A549 (cell line): ENCODE results near the gene ARL15. TPM values are rescaled to one million over a fixed set of nuclear protein-coding genes. Genes with fewer than 3 reads are reported as not detected.

Experiments used
- ATAC-seq, 2 experiments: fragments of 200-7000 bp in 1 of 2; fragments of >200 bp in 1 of 2; cut with Nextera tagmentation in 1 of 2; cut with Tn5 transposase in 1 of 2; 3 replicates each; pipeline versions ENCODE4 v1.8.0 to v1.9.1; 2018 to 2020; ENCODE audit warnings: mild to moderate bottlenecking in 1 of 2, moderate library complexity in 1 of 2
- CTCF ChIA-PET: fragments of 300-600 bp; sonication (Branson Sonifier 250); formaldehyde crosslinking; extraction: SDS; loops from one replicate; lab custom pipeline; 2021; ENCODE audit warnings: antibody characterized with exemption, inconsistent platforms; lab: Yijun Ruan, JAX
- POLR2A ChIA-PET: fragments of 350-600 bp; formaldehyde crosslinking; extraction: SDS; loops from one replicate; lab custom pipeline; 2021; ENCODE audit warnings: antibody characterized with exemption, inconsistent platforms; lab: Yijun Ruan, JAX
- DNase-seq, 2 experiments: peaks; one replicate each; pipeline versions ENCODE4 v3.0.0 to v3.0.0-alpha.2; 2011 to 2016; ENCODE audit warnings: low read depth in 1 of 2, low spot score in 1 of 2
- FAIRE-seq: peaks from 2 replicates; lab custom pipeline; 2011; peaks lifted over from hg19 to GRCh38; lab: Jason Lieb, UNC
- H3K27ac ChIP-seq, 2 experiments: fragments of >200 bp; sonication (Bioruptor Twin); formaldehyde crosslinking; 3 replicates each; pipeline ENCODE4 v1.5.1; 2016 to 2017
- H3K4me1 ChIP-seq: fragments of >200 bp; sonication (Bioruptor Twin); formaldehyde crosslinking; 3 replicates; pipeline ENCODE4 v1.6.1; 2016
- H3K4me2 ChIP-seq: fragments of >200 bp; sonication (Bioruptor Twin); formaldehyde crosslinking; 3 replicates; pipeline ENCODE4 v1.6.1; 2016
- H3K4me3 ChIP-seq: fragments of >200 bp; sonication (Bioruptor Twin); formaldehyde crosslinking; 3 replicates; pipeline ENCODE4 v1.5.1; 2016
- H3K9me3 ChIP-seq: fragments of >200 bp; sonication (Bioruptor Twin); formaldehyde crosslinking; 3 replicates; pipeline ENCODE4 v1.6.1; 2016
- BHLHE40 ChIP-seq: IDR thresholded peaks from 2 replicates; pipeline ENCODE4 v1.6.1; 2012; ENCODE audit warnings: low read depth, low read length, inconsistent platforms
- CHD2 ChIP-seq: fragments of 150-350 bp; IDR thresholded peaks from 2 replicates; pipeline ENCODE4 v1.6.1; 2014; ENCODE audit warnings: low read length; ENCODE audit not compliant: partially characterized antibody
- CHD4 ChIP-seq: fragments of 200-600 bp; sonication (generic); IDR thresholded peaks from 2 replicates; pipeline ENCODE4 v1.6.1; 2016; ENCODE audit warnings: antibody characterized with exemption, mild to moderate bottlenecking, borderline replicate concordance
- FOSB ChIP-seq: fragments of 250-450 bp; sonication (Bioruptor Pico); IDR thresholded peaks from 2 replicates; pipeline ENCODE4 v1.5.0; 2020; ENCODE audit warnings: mild to moderate bottlenecking, moderate library complexity
- FOSL2 ChIP-seq, 2 experiments: fragments of 450-650 bp in 1 of 2; fragments of >200 bp in 1 of 2; sonication (Bioruptor Twin) in 1 of 2; formaldehyde crosslinking; IDR thresholded peaks; 2 replicates each; pipeline versions ENCODE4 v1.5.0 to v1.6.1; 2016 to 2020; ENCODE audit warnings: mild to moderate bottlenecking in 1 of 2, moderate library complexity in 1 of 2
- HOXB5 ChIP-seq: fragments of 250-450 bp; sonication (Bioruptor Pico); IDR thresholded peaks from 2 replicates; pipeline ENCODE4 v1.5.0; 2020; ENCODE audit warnings: mild to moderate bottlenecking, moderate library complexity
- JUN ChIP-seq, 2 experiments: fragments of >200 bp; sonication (Bioruptor Twin); formaldehyde crosslinking; IDR thresholded peaks; 2 replicates in 1 of 2; 3 replicates in 1 of 2; pipeline ENCODE4 v1.6.1; 2016 to 2017
- KDM1A ChIP-seq: fragments of 200-600 bp; sonication (generic); IDR thresholded peaks from 2 replicates; pipeline ENCODE4 v1.6.1; 2016; ENCODE audit warnings: low read depth, mild to moderate bottlenecking
- MAFK ChIP-seq: fragments of 450-650 bp; IDR thresholded peaks from 2 replicates; pipeline ENCODE4 v1.6.1; 2014; ENCODE audit not compliant: partially characterized antibody
- MYC ChIP-seq: IDR thresholded peaks from 2 replicates; pipeline ENCODE4 v1.6.1; 2012; ENCODE audit warnings: mild to moderate bottlenecking, inconsistent platforms, low read length, improper control_type of control experiment, borderline replicate concordance
- NFE2L2 ChIP-seq: fragments of 150-350 bp; conservative IDR thresholded peaks from 2 replicates; pipeline ENCODE4 v1.6.1; 2014; ENCODE audit warnings: low read length
- NPAS2 ChIP-seq: fragments of 250-450 bp; sonication (Bioruptor Pico); IDR thresholded peaks from 2 replicates; pipeline ENCODE4 v1.8.0; 2022; ENCODE audit warnings: mild to moderate bottlenecking, moderate library complexity, borderline replicate concordance
- NR3C1 ChIP-seq: fragments of >200 bp; sonication (Bioruptor Twin); formaldehyde crosslinking; IDR thresholded peaks from 3 replicates; pipeline ENCODE4 v1.6.1; 2017
- PHF8 ChIP-seq: fragments of 200-600 bp; sonication (generic); IDR thresholded peaks from 2 replicates; pipeline ENCODE4 v1.6.1; 2016; ENCODE audit warnings: low read depth, mild to moderate bottlenecking, antibody characterized with exemption, moderate library complexity, borderline replicate concordance
- POLR2A ChIP-seq: IDR thresholded peaks from 2 replicates; pipeline ENCODE4 v1.6.1; 2012; ENCODE audit warnings: mild to moderate bottlenecking, low read length
- RAD21 ChIP-seq, 2 experiments: fragments of >200 bp in 1 of 2; sonication (Bioruptor Twin) in 1 of 2; formaldehyde crosslinking in 1 of 2; IDR thresholded peaks in 1 of 2; conservative IDR thresholded peaks in 1 of 2; 2 replicates in 1 of 2; 3 replicates in 1 of 2; pipeline ENCODE4 v1.6.1; 2012 to 2018; ENCODE audit warnings: inconsistent platforms in 1 of 2
- RCOR1 ChIP-seq: fragments of 150-350 bp; IDR thresholded peaks from 2 replicates; pipeline ENCODE4 v1.6.1; 2014; ENCODE audit warnings: antibody characterized with exemption, low read length, low read depth
- RNF2 ChIP-seq: fragments of 200-600 bp; sonication (generic); IDR thresholded peaks from 2 replicates; pipeline ENCODE4 v1.6.1; 2016; ENCODE audit warnings: low read depth, mild to moderate bottlenecking, antibody characterized with exemption, moderate library complexity, borderline replicate concordance
- SMC3 ChIP-seq: fragments of >200 bp; sonication (Bioruptor Twin); formaldehyde crosslinking; IDR thresholded peaks from 3 replicates; pipeline ENCODE4 v1.6.1; 2018; ENCODE audit warnings: inconsistent platforms
- SREBF2 ChIP-seq: fragments of 450-650 bp; IDR thresholded peaks from 2 replicates; pipeline ENCODE4 v1.6.1; 2014; ENCODE audit warnings: mild to moderate bottlenecking, moderate library complexity
- TFCP2L1 ChIP-seq: fragments of 250-450 bp; sonication (Bioruptor Pico); IDR thresholded peaks from 2 replicates; pipeline ENCODE4 v1.5.0; 2021; ENCODE audit warnings: mild to moderate bottlenecking
- TP53 ChIP-seq: fragments of 250-450 bp; sonication (Bioruptor Pico); IDR thresholded peaks from 2 replicates; pipeline ENCODE4 v1.5.0; 2021; ENCODE audit warnings: mild to moderate bottlenecking, moderate library complexity
- ZC3H11A ChIP-seq: fragments of 450-650 bp; IDR thresholded peaks from 2 replicates; pipeline ENCODE4 v1.6.1; 2014; ENCODE audit warnings: antibody characterized with exemption, mild to moderate bottlenecking
- ZFP36 ChIP-seq: fragments of 450-650 bp; IDR thresholded peaks from 2 replicates; pipeline ENCODE4 v1.6.1; 2014; ENCODE audit warnings: borderline replicate concordance; ENCODE audit not compliant: partially characterized antibody
- ZNF302 ChIP-seq: fragments of 250-450 bp; sonication (Bioruptor Pico); IDR thresholded peaks from 2 replicates; pipeline ENCODE4 v1.9.0; 2021; ENCODE audit warnings: inconsistent platforms, mild to moderate bottlenecking, moderate library complexity
- WGBS: methylation state at CpG from one replicate; pipeline ENCODE4 v1.1.6; 2017; ENCODE audit errors: missing lambda C conversion rate; 5-methylcytosine and 5-hydroxymethylcytosine counted together
- polyA plus RNA-seq, 4 experiments: library from polyadenylated mRNA; depleted of rRNA in 3 of 4; stranded (reverse); fragments of >200 nt; fragmentation: RNase III in 1 of 4; extraction: RNeasy Plus Mini Kit Qiagen cat#74134 plus additional on column Dnase treatment in 1 of 4; gene quantifications; 2 replicates in 3 of 4; 3 replicates in 1 of 4; pipeline ENCODE4 v1.2.3, GENCODE V29; 2011 to 2017
- TF ChIP-seq, protein P1 (sequence below): IDR thresholded peaks from 2 replicates; pipeline ENCODE4 v1.6.1; 2012
- TF ChIP-seq, protein P2 (sequence below): fragments of >200 bp; sonication (Bioruptor Twin); formaldehyde crosslinking; IDR thresholded peaks from 3 replicates; pipeline ENCODE4 v1.5.1; 2016
- TF ChIP-seq, protein P3 (sequence below): fragments of 250-450 bp; sonication (Bioruptor Pico); IDR thresholded peaks from 2 replicates; pipeline ENCODE4 v1.5.0; 2020; ENCODE audit warnings: low read depth, mild to moderate bottlenecking, moderate library complexity
- TF ChIP-seq, protein P4 (sequence below): fragments of 450-650 bp; IDR thresholded peaks from 2 replicates; pipeline ENCODE4 v1.6.1; 2014; ENCODE audit warnings: antibody characterized with exemption

Gene ARL15
- polyA plus RNA-seq, 2 of the 4 experiments (the other 2 are of a cell fraction) = 11.8 to 12.1 TPM

DNA sequence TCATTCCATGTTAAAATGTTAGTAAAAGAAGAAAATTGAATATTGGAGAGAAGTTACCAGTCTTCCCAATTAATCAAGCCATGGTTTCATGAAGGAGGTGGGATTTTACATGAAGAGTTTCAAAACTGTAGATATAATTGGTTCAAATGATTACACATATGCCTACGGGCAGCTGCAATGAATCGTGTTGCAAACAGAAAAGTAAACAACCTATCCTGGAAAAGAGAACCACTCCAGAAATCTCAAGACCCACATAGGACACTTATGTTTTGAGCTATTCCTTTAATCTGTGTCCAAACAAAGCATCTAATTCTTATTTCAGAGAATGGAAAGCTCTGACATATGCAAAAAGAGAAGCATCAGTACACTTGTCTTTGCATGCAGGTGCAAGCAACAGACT lies 409.7 kb downstream of the ARL15 start:
- no peak for FAIRE-seq
- Histone ChIP-seq H3K27ac (no peak overlapping the region), H3K4me1 (no peaks in the 10 kb centered on the region), H3K4me3 (no peak overlapping the region), H3K9me3 (no peaks in the 10 kb centered on the region), H3K4me2 (no peak overlapping the region)
- ChIA-PET CTCF (interaction anchor here (1.1 kb wide), 1 partner anchor 12 kb away, joined by 3 read pairs; no protein-coding TSS in a partner anchor), POLR2A (no interaction called here)
- ATAC-seq = no peak
- 55% methylated on average over 2 of the region's 2 CpGs for WGBS
- TF ChIP-seq TP53 (no peak), NR3C1 (no peak), SMC3 (no peak)
- no peak for DNase-seq

DNA sequence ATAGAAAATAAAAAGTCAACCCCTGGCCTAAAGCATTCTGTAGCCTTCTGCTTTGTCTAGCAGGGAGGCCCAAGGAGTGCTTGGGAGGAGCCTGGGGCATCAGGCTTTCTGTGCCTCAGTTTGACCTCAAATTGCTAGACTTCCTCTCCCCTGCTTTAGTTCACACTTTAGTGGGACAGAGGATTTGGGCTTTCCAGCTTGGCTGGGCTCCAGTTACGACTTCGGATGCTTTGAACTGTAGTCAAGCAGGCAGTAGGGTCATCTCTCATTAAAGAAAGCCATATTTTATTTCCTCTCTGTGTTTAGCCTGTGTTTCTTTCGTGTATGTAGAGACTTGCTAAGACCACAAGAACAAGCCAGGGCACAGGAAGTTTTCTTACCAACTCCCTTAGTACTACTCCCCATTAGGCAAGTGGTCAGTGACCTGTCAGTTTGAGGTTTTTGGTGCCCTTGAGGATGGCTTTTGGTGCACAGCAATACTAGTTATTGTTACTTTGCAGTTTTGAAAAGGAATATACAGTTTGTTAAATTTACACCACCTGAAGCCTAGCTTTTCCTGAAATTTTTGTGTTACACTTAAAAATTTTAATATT lies 415.2 kb downstream of the ARL15 start:
- Histone ChIP-seq H3K4me2 (no peak overlapping the region), H3K27ac (no peak overlapping the region), H3K4me1 (no peaks in the 10 kb centered on the region), H3K4me3 (no peak overlapping the region), H3K9me3 (no peaks in the 10 kb centered on the region)
- TF ChIP-seq, protein P1, sequence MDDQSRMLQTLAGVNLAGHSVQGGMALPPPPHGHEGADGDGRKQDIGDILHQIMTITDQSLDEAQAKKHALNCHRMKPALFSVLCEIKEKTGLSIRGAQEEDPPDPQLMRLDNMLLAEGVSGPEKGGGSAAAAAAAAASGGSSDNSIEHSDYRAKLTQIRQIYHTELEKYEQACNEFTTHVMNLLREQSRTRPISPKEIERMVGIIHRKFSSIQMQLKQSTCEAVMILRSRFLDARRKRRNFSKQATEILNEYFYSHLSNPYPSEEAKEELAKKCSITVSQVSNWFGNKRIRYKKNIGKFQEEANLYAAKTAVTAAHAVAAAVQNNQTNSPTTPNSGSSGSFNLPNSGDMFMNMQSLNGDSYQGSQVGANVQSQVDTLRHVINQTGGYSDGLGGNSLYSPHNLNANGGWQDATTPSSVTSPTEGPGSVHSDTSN = no peak
- TF ChIP-seq KDM1A = no peak
- no peak for TF ChIP-seq TFCP2L1 (CRISPR knock-in tag)
- TF ChIP-seq NPAS2 (CRISPR knock-in tag) = no peak
- TF ChIP-seq TP53 = no peak
- no peak for TF ChIP-seq MAFK
- TF ChIP-seq, protein P2, sequence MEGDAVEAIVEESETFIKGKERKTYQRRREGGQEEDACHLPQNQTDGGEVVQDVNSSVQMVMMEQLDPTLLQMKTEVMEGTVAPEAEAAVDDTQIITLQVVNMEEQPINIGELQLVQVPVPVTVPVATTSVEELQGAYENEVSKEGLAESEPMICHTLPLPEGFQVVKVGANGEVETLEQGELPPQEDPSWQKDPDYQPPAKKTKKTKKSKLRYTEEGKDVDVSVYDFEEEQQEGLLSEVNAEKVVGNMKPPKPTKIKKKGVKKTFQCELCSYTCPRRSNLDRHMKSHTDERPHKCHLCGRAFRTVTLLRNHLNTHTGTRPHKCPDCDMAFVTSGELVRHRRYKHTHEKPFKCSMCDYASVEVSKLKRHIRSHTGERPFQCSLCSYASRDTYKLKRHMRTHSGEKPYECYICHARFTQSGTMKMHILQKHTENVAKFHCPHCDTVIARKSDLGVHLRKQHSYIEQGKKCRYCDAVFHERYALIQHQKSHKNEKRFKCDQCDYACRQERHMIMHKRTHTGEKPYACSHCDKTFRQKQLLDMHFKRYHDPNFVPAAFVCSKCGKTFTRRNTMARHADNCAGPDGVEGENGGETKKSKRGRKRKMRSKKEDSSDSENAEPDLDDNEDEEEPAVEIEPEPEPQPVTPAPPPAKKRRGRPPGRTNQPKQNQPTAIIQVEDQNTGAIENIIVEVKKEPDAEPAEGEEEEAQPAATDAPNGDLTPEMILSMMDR = no peak
- no peak for TF ChIP-seq FOSB (CRISPR knock-in tag)
- TF ChIP-seq NFE2L2 = no peak
- TF ChIP-seq BHLHE40 = no peak
- TF ChIP-seq SREBF2 = no peak
- TF ChIP-seq JUN (IDR thresholded peaks at IDR 0.05) = no peak
- no peak for TF ChIP-seq RNF2
- TF ChIP-seq FOSL2 (IDR thresholded peaks at IDR 0.05) = no peak
- no peak for TF ChIP-seq FOSL2 (CRISPR knock-in tag; IDR thresholded peaks at IDR 0.05)
- TF ChIP-seq PHF8 = no peak
- no peak for TF ChIP-seq NR3C1
- ATAC-seq (no peak), FAIRE-seq (no peak), DNase-seq (no peak)
- CTCF ChIA-PET = no interaction called here
- POLR2A ChIA-PET = no interaction called here
- WGBS = 80% methylated on average over 3 of the region's 3 CpGs

DNA sequence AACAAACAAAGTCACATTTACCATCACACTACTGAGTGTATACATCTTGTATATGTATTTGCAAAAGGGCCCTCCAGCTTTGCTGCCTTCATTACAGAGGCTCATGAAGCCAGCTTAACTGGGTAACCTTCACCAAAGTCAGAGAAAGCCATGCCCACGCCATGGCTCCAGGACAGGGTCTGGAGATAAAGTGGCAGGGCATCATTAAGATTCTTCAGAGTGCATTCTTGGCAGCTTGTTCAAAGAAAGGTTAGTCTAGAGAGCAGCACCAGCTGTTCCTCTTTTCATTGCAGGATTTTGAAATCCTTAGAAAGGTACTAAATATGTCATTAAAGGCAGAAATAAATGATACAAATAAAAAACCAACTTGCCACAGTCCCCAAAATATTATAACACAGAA lies 416.7 kb downstream of the ARL15 start:
- H3K4me1 ChIP-seq = no peaks in the 10 kb centered on the region
- TF ChIP-seq ZFP36 (no peak), RAD21 (conservative IDR thresholded peaks at IDR 0.05 in 1 of 2, IDR thresholded peaks at IDR 0.05 in 1 of 2) (no peak), RNF2 (no peak), ZNF302 (CRISPR knock-in tag) (no peak), SREBF2 (no peak), POLR2A (no peak), HOXB5 (CRISPR knock-in tag) (no peak), RCOR1 (no peak), MYC (no peak), BHLHE40 (no peak), CHD4 (no peak), PHF8 (no peak), ZC3H11A (no peak), CHD2 (no peak), FOSB (CRISPR knock-in tag) (no peak)
- TF ChIP-seq, protein P3, sequence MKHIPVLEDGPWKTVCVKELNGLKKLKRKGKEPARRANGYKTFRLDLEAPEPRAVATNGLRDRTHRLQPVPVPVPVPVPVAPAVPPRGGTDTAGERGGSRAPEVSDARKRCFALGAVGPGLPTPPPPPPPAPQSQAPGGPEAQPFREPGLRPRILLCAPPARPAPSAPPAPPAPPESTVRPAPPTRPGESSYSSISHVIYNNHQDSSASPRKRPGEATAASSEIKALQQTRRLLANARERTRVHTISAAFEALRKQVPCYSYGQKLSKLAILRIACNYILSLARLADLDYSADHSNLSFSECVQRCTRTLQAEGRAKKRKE (CRISPR knock-in tag) = no peak
- TF ChIP-seq, protein P4, sequence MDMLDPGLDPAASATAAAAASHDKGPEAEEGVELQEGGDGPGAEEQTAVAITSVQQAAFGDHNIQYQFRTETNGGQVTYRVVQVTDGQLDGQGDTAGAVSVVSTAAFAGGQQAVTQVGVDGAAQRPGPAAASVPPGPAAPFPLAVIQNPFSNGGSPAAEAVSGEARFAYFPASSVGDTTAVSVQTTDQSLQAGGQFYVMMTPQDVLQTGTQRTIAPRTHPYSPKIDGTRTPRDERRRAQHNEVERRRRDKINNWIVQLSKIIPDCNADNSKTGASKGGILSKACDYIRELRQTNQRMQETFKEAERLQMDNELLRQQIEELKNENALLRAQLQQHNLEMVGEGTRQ = no peak
- TF ChIP-seq, all 56 proteins: peak for 0
- ChIA-PET POLR2A (no interaction called here), CTCF (interaction anchor here (0.6 kb wide), 1 partner anchor 90 kb away, joined by 3 read pairs; no protein-coding TSS in a partner anchor)
- no peak overlapping the region for H3K27ac ChIP-seq
- H3K4me3 ChIP-seq = no peak overlapping the region
- FAIRE-seq (no peak), DNase-seq (no peak), ATAC-seq (no peak)
- H3K9me3 ChIP-seq = no peaks in the 10 kb centered on the region
- no peak overlapping the region for H3K4me2 ChIP-seq
- WGBS = 75% methylated on average over 1 of the region's 1 CpG
